Activated gamma-delta T cell treated with anti-CD3 and anti-CD28 coated beads, Interleukin-2, amount 50 U/mL, for 16 hours (primary cell): ENCODE results near the gene STX4.
A peak's percentile ranks its signal among the peaks of the same experiment; 100 is the strongest.

Experiments used
- DNase-seq: peaks from one replicate; pipeline ENCODE4 v3.0.0-alpha.2; 2020; ENCODE audit warnings: low read depth

The STX4 gene

DNA sequence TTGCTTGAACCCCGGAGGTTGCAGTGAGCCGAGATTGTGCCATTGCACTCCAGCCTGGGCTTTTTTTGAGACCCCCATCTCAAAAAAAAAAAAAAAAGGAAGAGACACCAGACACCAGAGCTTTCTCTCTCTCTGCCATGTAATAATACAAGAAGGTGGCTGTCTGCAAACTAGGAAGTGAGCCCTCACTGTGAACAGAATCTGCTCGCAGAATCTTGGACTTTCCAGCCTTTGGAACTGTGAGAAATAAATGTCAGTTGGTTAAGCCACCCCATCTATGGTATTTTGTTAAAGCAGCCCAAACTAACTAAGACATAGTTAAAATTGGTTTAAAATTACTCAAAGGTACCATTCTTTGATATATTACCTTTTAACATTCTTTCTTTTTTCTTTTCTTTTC, 12.8 kb upstream of the STX4 start:
- DNase-seq, result no peak

DNA sequence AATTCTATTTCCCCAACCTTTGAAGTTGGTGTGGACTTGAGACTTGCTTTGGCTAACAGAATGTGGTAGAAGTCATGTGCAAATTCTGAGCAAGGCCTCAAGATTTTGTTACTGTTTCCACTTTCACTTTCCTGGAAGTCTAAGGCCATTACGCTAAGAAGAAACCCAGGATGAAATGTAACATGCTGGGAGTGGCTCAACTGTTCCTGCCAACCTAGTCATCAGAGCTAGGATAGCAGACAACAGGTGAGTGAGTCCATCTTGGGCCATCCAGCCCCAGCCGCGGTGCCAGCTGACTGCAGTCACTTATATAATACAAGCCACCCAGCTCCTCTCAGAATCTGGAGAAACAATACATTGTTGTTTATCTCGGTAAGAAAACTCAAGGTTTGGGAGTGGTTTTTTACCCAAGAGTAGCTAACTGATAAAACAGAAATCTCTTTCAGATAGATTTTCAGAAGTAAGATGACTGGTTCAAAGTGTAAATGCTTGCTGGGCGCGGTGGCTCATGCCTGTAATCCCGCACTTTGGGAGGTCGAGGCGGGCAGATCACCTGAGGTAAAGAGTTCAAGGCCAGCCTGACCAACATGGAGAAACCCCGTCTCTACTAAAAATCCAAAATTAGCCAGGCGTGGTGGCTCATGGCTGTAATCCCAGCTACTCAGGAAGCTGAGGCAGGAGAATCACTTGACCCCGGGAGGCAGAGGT, 10.7 kb upstream of the STX4 start:
- no peak for DNase-seq

DNA sequence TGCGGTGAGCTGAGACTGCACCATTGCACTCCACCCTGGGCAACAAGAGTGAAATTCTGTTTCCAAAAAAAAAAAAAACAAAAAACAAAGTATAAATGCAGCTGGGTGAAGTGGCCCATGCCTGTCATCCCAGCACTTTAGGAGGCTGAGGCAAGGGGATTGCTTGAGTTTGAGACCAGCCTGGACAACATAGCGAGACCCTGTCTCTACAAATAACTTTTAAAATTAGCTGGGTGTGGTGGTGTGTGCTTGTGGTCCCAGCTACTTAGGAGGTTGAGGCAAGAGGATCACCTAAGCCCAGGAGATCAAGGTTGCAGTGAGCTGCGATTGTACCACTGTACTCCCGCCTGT, 10.1 kb upstream of the STX4 start:
- no peak for DNase-seq

DNA sequence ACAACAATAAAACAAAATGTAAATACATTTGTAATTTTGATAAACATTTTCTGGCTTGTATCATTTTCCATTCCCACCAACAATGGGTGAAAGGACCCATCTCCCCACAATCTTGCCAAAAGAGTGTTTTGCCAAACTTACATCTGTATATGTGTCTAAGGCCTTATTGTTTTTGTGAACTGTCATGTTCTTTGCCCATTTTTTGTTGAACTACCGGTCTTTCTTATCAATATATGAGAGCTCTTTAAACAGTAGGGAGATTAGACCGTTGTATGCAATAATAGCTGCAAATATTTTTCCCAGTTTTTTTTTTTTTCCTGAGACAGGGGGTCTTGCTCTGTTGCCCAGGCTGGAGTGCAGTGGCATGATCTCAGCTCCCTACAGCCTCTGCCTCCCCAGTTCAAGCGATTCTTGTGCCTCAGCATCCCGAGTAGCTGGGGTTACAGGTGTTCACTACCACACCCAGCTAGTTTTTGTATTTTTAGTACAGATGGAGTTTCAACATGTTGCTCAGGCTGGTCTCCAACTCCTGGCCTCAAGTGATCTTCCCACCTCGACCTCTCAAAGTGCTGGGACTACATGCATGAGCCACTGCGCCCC, 9.6 kb upstream of the STX4 start:
- DNase-seq, result no peak

DNA sequence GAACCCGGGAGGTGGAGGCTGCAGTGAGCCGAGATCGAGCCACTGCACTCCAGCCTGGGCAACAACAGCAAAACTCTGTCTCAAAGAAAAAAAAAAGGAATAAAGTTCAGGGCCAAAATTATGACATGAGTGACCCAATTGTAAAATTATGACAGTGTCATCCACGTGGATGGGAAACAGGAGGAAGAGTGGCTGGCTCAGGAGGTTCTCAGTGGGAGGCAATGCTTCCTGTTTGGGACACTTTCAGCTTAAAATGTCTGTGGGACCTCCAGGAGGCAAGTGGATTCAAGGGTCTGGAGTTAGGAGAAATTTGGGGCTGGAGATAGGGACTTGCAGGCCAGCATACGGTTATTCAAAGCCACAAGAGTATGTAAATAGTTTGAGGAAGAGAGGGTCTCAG, 8.0 kb upstream of the STX4 start:
- DNase-seq, result no peak

DNA sequence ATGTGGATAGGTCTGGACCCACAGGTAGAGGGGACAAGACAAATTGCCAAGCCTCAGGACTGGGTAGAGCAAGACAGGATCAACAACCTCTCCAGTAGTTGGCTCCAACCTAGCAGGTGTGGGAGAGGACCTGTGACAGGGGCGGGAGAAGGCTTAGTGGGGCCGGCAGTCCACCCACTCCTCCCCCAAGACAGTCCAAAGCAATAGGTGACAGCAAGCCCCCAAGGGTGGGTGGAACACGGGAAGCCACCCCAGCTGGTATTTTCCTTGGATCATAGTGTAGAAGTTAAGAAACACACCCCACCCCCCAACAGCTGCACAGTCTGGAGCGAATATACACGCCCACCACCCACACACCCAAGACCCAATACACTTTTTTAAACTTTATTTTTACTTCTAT, 4.1 kb upstream of the STX4 start:
- no peak for DNase-seq

DNA sequence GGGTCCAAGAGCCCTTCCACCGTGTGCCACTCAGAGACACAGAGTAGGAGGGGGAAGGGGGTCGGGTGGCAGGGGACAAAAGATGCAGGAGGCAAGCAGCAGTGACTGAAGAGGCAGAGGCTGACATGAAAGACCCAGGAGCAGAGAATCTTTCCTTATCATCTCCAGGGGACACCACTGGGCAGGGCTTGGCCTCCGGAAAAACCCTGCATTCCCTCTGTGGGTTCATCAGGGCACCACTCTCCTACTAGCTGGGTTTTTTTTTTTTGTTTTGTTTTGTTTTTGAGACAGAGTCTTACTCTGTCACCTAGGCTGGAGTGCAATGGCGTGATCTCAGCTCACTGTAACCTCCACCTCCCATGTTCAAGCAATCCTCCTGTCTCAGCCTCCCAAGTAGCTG, 2.1 kb upstream of the STX4 start:
- no peak for DNase-seq

DNA sequence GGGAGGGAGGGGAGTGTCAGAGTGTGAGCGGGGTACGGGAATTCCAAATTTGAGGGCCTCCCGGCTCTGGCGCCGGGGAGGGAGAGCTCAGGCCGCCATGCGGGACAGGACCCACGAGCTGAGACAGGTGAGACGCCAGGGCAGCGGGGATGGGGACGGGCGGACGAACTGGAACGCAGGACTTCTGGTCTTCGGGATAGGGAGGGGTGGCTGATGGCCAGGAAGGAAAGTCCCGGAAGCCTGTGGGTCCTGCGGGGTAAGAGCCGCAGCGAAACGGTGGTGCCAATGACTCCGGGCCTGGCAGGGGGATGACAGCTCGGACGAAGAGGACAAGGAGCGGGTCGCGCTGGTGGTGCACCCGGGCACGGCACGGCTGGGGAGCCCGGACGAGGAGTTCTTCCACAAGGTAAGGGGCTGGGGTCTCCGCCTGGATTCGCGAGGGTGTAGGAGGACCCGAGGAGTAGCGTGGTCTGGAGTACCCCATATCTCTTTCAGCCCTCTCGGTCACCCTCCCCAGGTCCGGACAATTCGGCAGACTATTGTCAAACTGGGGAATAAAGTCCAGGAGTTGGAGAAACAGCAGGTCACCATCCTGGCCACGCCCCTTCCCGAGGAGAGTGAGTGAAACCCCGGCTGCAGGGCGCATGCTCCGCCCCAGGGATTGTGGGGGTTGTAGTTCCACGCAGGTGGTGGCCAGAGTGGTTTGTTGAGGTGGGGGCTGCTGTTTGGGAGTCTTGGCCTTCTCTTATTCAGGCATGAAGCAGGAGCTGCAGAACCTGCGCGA, 543 bp downstream of the STX4 start:
- DNase-seq, result peak; percentile 78

DNA sequence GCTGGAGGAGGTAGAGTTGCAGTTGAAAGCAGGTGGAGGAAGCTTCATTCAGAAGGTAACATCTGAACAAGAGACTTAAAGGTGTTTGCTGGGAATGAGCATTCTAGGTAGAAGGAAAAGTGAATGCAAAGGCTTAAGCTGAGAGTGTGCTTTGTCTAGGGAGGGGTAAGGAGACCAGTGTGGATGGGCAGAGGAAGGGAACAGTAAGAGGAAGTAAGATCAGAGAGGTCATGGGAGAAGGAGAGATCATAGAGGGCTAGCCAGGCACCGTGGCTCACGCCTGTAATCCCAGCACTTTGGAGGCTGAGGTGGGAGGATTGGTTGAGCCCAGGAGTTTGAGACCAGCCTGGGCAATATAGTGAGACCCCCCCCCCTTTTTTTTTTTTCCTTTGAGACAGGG, 3.3 kb downstream of the STX4 start:
- DNase-seq, result no peak

DNA sequence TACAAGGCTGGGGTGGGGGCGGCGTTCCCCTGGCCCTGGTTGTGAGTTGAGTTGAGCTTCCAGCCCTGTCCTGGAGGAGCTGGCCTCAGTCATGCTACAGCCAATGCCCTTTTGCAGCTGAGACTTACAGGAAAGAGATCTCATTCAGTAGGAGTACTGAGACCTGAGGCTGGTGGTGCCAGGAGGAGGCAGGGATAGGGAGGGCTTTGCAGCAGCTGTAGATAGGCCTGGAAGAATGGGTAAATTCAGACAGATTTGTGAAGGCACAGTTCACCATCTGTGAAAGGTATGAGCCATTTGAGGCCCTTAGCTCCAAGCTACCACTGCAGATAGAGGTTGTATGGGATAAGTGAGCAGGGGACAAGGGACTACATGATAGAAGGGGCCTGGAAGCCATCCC, 5.6 kb downstream of the STX4 start:
- no peak for DNase-seq

DNA sequence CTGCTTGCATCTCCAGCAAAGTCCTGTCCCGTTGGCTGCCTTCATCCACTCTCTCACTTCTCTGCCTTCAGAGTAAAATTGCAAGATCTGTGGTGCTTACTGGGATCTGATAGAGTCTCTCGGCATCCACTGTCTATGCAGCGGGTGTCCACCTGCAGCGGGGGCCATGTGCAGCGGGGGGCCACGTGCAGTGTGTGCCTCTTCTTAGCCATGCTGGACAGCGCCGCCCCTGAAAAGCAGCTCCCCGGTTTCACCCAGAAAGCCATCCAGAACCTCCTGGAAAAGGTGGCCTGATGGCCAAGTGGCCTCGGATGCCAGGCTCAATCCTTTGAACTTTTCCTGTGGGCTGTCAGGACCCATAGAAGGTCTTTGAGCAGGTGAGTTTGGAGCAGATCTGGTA, 9.5 kb downstream of the STX4 start:
- DNase-seq, result no peak

DNA sequence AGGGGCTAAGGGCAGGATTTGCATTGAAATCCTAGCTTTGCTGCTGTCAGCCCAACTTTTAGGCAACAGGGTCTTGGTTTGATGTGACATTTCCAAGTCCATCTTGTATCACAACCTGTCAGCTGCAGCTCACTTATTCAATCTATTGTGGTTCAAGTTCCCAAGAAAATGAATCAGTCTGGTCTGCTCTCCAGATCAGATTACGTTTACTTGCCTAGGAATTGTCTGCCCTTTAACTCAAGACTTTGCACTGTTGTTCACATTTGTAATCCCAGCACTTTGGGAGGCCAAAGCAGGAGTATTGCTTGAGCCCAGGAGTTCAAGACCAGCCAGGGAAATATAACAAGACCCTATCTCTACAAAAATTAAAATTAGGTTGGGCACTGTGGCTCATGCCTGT, 10.0 kb downstream of the STX4 start:
- DNase-seq, result no peak

DNA sequence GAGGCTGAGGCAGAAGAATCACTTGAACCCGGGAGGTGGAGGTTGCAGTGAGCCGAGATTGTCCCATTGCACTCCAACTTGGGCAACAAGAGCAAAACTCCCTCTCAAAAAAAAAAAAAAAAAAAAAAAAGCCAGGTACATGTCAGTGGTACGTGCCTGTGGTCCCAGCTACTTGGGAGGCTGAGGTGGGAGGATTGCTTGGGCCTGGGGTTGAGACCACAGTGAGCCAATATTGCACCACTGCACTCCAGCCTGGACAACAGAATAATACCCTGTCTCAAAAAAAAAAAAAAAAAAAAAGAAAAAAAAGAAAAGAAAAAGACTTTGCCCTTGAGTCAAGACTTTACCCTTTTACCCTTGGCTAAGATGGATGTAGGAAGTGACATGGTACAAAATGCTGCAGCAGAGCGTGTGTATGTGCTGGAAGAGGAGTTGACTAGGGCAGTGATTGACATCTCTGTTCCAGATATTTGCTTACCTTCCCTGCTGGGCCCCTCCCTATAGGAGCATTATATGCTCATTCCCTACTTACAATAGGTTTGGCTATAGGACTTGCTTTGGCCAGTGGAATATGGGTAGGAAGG, 10.6 kb downstream of the STX4 start:
- no peak for DNase-seq

DNA sequence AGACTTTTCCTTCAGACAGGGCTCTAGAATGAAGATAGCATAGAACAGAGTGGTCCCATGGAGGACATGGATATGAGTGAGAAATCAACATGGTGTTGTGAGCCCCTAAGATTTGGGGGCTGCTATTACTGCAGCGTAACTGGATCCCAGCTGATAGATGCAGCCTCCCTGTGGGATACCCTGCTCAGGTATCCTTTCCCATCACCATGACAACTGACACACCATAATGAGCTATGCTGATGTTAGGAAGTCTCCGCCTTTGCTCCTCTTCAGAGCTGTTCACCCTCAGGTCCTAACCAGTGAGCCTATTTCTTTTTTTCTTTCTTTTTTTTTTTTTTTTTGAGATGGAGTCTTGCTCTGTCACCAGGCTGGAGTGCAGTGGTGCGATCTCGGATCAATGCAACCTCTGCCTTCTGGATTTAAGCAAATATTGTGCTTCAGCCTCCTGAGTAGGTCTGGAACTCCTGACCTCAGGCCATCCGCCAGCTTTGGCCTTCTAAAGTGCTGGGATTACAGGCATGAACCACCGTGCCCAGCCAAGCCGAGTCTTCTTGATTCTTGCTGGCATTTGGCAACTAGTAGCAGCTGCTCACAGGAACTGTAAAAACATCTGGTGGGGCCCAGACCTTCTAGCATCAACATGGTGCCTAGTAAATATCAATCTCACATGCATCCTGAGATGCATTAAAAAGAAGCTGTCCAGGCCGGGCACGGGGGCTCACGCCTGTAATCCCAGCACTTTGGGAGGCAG, 17.1 kb downstream of the STX4 start:
- no peak for DNase-seq

DNA sequence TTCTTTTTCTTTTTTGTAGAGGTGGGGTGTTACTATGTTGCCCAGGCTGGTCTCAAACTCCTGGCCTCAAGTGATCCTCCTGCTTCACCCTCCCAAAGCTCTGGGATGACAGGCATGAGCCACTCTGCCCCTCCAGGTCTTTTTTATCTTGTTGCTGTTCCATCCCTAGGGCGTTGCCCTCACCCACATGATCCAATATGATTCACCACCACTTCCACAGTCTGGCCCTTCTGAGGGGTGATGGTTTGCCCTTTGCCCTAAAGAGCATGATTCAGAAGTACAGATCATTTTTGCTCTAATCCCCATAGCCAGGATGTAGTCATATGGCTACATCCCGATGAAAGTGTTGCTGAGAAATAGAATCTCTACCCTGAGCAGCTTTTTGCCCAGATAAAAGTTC, 18.8 kb downstream of the STX4 start:
- no peak for DNase-seq

DNA sequence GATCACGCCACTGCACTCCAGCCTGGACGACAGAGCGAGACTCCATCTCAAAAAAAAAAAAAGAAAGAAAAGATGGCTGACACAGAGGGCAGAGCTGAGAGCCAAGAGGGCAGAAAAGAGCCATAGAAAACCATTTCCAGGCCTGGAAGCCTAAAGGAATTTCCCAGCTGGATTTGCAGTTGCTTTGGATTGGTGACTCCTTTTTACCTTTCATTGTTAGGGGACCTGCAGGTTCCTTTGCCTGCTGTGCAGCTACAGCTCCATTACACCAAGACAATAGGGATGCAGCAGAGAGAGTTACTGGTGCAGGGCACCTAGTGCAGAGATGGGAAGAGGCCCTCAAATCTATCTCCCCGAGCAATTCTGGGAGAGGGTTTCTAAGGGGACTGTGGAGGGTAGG, 22.3 kb downstream of the STX4 start:
- no peak for DNase-seq

DNA sequence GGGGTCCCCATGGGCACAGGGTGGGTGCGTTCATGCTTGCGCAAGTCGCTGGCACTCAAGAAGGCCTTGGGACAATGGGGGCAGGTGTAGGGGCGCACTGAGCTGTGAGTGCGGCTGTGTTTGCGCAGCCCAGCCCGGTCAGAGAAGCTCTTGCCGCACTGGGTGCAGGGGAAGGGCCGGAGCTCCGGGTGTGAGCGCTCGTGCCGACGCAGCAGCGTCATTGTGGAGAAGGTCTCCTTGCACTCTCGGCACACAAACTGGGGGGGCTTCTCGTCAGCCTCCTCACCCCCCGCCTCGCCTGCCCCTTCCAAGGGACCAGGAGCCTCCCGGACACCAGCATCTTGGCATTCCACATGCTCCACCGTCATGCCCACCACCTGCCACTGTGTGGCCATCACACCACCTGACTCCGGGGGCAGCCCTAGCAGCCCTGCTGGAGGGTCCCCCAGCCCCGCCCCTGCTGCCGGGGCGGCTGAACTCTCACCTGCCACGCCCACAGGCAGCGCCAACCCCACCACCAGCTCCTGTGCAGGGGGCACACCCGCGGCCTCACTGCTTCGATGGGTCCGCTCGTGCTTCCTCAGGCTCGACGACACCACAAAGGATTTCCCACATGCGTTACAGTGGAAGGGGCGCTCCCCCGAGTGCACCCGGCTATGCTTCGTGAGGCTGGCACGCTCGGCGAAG, 27.9 kb downstream of the STX4 start:
- no peak for DNase-seq

DNA sequence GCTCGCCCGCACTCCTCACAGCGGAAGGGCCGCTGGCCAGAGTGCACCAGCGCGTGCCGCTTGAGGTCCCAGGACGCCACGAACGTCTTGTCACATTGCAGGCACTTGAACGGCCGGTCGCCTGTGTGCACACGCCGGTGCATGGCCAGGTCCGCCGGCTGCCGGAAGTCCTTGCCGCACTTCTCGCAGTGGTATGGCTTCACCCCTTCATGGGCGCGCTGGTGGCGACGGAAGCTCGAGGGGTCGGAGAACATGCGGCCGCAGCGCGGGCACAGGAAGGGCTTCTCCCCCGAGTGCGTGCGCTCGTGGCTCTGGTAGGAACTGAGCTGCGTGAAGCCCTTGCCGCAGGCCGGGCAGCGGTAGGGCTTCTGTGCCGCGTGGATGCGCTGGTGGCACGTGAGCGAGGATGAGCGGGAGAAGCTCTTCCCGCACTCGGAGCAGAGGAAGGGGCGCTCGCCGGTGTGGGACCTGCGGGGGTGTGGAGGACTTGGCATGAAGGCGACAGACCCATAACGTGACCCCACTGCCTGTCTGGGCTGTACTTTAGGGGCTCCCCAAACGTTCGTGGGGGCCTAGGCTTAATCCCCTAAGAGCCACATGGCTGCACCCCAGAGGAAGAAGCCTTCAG, 28.6 kb downstream of the STX4 start:
- no peak for DNase-seq

DNA sequence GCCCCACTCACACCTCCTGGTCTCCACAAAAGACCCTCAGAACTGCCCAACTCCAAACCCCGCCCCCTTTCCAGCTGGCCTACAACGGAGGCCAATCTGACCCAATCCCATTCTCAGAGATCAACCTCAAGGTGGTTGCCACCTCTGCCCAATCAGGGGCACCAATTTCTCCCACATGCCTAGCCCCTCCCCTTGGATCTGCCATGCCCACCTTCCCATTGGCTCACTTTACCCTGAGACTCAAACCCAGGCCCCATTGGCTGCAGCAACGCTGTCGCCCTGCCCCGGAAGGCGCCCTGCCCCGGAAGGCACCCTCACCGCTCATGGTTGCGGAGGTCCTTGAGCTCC, 30.1 kb downstream of the STX4 start:
- no peak for DNase-seq

DNA sequence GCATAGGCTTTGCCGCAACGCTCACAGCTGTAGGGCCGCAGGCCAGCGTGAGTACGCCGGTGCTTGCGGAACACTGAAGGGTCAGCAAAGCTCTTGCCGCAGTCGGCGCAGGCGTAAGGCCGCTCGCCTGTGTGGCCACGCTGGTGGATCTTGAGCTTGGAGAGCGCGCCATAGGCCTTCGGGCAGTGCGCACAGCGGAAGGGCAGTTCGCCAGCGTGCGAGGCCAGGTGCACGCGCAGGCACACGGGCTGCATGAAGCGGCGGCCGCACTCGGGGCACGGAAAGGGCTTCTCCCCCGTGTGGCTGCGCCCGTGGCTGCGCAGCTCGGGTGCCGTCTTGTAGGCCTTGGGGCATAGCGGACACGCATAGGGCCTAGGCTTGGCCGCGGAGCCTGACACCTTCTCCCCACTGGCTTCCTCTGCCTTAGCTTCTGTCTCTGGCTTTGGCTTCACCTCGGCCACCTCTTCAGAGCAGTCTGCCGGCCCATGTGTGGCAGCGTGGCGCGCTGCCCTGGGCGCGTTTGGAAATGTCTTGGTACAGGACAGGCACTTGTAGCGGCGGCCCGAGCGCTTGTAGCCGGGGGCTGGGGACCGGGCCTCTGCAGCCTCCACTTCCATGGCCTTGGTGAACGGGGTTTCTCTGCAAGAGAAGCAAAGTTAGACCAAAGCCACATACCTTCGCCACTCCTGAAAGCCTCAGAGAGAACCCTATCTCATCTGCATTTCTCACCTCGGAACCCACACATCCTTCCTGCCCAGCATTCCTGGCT, 30.7 kb downstream of the STX4 start:
- no peak for DNase-seq
